PC-3 (cell line): Measurements from ENCODE around the gene NCR2. TPM values are rescaled to one million over a fixed set of nuclear protein-coding genes. Genes with fewer than 3 reads are reported as not detected.

Experiments
- ATAC-seq: fragments of 200-7000 bp; cut with Tn5 transposase; 2 replicates; pipeline ENCODE4 v1.9.1; 2020; ENCODE audit warnings: mild to moderate bottlenecking, moderate library complexity
- BruUV-seq: library from RNA; stranded (reverse); fragments of 400-500 nt; replicated peaks from 2 replicates; lab custom pipeline; 2021; lab: Mats Ljungman, UMichigan
- CTCF ChIA-PET: fragments of 300-600 bp; sonication (Branson Sonifier 250); formaldehyde crosslinking; loops from one replicate; lab custom pipeline; 2022; ENCODE audit warnings: antibody characterized with exemption; lab: Charles Lee
- POLR2A ChIA-PET: fragments of 300-600 bp; sonication (Branson Sonifier 250); formaldehyde crosslinking; loops from one replicate; lab custom pipeline; 2022; ENCODE audit warnings: antibody characterized with exemption; ENCODE audit not compliant: unreplicated experiment; lab: Charles Lee
- DNase-seq: peaks from one replicate; pipeline ENCODE4 v3.0.0-alpha.2; 2015
- H2AFZ ChIP-seq: fragments of 300-600 bp; sonication (generic); 2 replicates; pipeline ENCODE4 v1.6.0; 2016; ENCODE audit warnings: antibody characterized with exemption, low read length
- H3F3A ChIP-seq: fragments of 300-600 bp; sonication (generic); one replicate; pipeline ENCODE4 v1.6.0; 2017; ENCODE audit warnings: antibody characterized with exemption, low read length, control low read depth, mild to moderate bottlenecking; ENCODE audit not compliant: unreplicated experiment
- H3K27ac ChIP-seq: fragments of 300-600 bp; sonication (generic); 2 replicates; pipeline ENCODE4 v1.5.1; 2016; ENCODE audit warnings: mild to moderate bottlenecking, low read length
- H3K27me3 ChIP-seq: fragments of 300-600 bp; sonication (generic); 2 replicates; pipeline ENCODE4 v1.6.1; 2016; ENCODE audit warnings: low read length, mixed read lengths
- H3K36me3 ChIP-seq: fragments of 300-600 bp; sonication (generic); 2 replicates; pipeline ENCODE4 v1.6.1; 2016; ENCODE audit warnings: low read depth, mixed run types, low read length, mixed read lengths
- H3K4me1 ChIP-seq: fragments of 300-600 bp; sonication (generic); 2 replicates; pipeline ENCODE4 v1.5.1; 2016; ENCODE audit warnings: low read length; ENCODE audit not compliant: insufficient read depth
- H3K4me2 ChIP-seq: fragments of 300-600 bp; sonication (generic); 2 replicates; pipeline ENCODE4 v1.6.0; 2016; ENCODE audit warnings: low read length
- H3K4me3 ChIP-seq: fragments of 300-600 bp; sonication (generic); 2 replicates; pipeline ENCODE4 v1.5.1; 2016; ENCODE audit warnings: mild to moderate bottlenecking, low read length, mixed read lengths
- H3K79me2 ChIP-seq: fragments of 300-600 bp; sonication (generic); 2 replicates; pipeline ENCODE4 v1.6.1; 2017; ENCODE audit warnings: low read length, mixed read lengths
- H3K9ac ChIP-seq: fragments of 300-600 bp; sonication (generic); 2 replicates; pipeline ENCODE4 v1.6.0; 2016; ENCODE audit warnings: mild to moderate bottlenecking, low read length
- H3K9me2 ChIP-seq: fragments of 300-600 bp; sonication (generic); replicated peaks from 2 replicates; pipeline ENCODE4 v1.6.1; 2016; ENCODE audit warnings: mixed run types, low read length, mixed read lengths
- H3K9me3 ChIP-seq: fragments of 300-600 bp; sonication (generic); 2 replicates; pipeline ENCODE4 v1.6.1; 2016; ENCODE audit warnings: low read length, mixed read lengths
- H4K20me1 ChIP-seq: fragments of 300-600 bp; sonication (generic); 2 replicates; pipeline ENCODE4 v1.6.1; 2016; ENCODE audit warnings: low read length, mixed read lengths
- CTCF ChIP-seq: fragments of 300-600 bp; sonication (generic); conservative IDR thresholded peaks from 2 replicates; pipeline ENCODE4 v1.5.1; 2017; ENCODE audit warnings: antibody characterized with exemption, low read depth, mild to moderate bottlenecking, low read length
- EZH2 ChIP-seq: fragments of 300-600 bp; sonication (generic); IDR thresholded peaks from one replicate; pipeline ENCODE4 v1.6.1; 2017; ENCODE audit warnings: antibody characterized with exemption, mild to moderate bottlenecking, low read length; ENCODE audit not compliant: unreplicated experiment
- EZH2phosphoT487 ChIP-seq: fragments of 300-600 bp; sonication (generic); IDR thresholded peaks from 2 replicates; pipeline ENCODE4 v1.6.1; 2018; ENCODE audit warnings: mild to moderate bottlenecking, antibody characterized with exemption, low read length, borderline replicate concordance
- intact Hi-C: fragments of 100-400 bp; cut with micrococcal nuclease; formaldehyde crosslinking; loops from 2 replicates; pipeline ENCODE4 v1.9.0; 2023
- total RNA-seq: library from RNA; depleted of rRNA; stranded (reverse); fragments of >200 nt; gene quantifications from 2 replicates; pipeline ENCODE4 v1.2.3, GENCODE V29; 2014

The NCR2 gene
- total RNA-seq, 1 experiment from 2014 or later = not detected

DNA sequence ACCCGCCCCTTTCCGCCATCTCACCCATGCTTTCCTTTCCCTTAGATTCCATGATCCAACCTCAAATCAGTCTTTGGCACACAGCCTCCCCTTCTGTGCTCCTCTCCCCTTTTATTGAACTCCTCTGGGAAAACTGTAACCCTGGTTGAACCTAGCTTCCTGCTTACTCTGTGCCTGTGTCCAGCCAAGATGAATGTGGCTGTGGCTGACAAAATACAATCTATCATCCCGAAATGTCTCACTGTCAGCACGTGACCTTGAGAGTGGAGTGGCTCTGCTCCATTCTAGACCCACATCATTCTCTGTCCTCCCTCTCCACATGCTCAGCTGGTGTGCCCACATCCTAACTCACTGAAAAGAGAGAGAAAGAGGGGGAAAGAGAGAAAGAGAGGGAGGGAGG is 11.0 kb downstream of the NCR2 start:
- Histone ChIP-seq H3K27me3 (peaks cover 81% of the 10 kb centered on the region), H3K9ac (no peak overlapping the region), H3K36me3 (no peaks in the 10 kb centered on the region), H3K9me2 (no peaks in the 10 kb centered on the region), H3K27ac (no peak overlapping the region), H3K4me3 (no peak overlapping the region), H3K9me3 (0 out of 2 replicates have a peak, but pooled peaks cover 7% of the 10 kb centered on the region), H3K79me2 (no peaks in the 10 kb centered on the region), H3F3A (no peaks in the 10 kb centered on the region), H3K4me2 (no peak overlapping the region), H4K20me1 (no peaks in the 10 kb centered on the region), H2AFZ (no peak overlapping the region), H3K4me1 (no peaks in the 10 kb centered on the region)
- POLR2A ChIA-PET = no interaction called here
- CTCF ChIA-PET = no interaction called here
- no peak for DNase-seq
- intact Hi-C loops = no loop called here
- TF ChIP-seq EZH2 (no peak), CTCF (no peak), EZH2phosphoT487 (no peak)
- ATAC-seq = no peak
- BruUV-seq = no TSS peak

GRCh38 chr6:41347378-41348050 is 12.1 kb downstream of the NCR2 start:
- H3K27me3 ChIP-seq = peaks cover 75% of the 10 kb centered on the region
- ChIA-PET POLR2A (no interaction called here), CTCF (no interaction called here)
- no peaks in the 10 kb centered on the region for H3K36me3 ChIP-seq
- no peak overlapping the region for H2AFZ ChIP-seq
- no TSS peak for BruUV-seq
- H3K27ac ChIP-seq = no peak overlapping the region
- no peaks in the 10 kb centered on the region for H3K4me1 ChIP-seq
- H4K20me1 ChIP-seq = no peaks in the 10 kb centered on the region
- intact Hi-C loops = no loop called here
- H3K4me2 ChIP-seq = no peak overlapping the region
- H3F3A ChIP-seq = no peaks in the 10 kb centered on the region
- no peak overlapping the region for H3K4me3 ChIP-seq
- ATAC-seq (no peak), DNase-seq (no peak)
- no peak overlapping the region for H3K9ac ChIP-seq
- no peaks in the 10 kb centered on the region for H3K79me2 ChIP-seq
- H3K9me2 ChIP-seq = no peaks in the 10 kb centered on the region
- TF ChIP-seq CTCF = no peak
- no peak for TF ChIP-seq EZH2
- no peak for TF ChIP-seq EZH2phosphoT487
- H3K9me3 ChIP-seq = 0 out of 2 replicates have a peak, but pooled peaks cover 7% of the 10 kb centered on the region

DNA sequence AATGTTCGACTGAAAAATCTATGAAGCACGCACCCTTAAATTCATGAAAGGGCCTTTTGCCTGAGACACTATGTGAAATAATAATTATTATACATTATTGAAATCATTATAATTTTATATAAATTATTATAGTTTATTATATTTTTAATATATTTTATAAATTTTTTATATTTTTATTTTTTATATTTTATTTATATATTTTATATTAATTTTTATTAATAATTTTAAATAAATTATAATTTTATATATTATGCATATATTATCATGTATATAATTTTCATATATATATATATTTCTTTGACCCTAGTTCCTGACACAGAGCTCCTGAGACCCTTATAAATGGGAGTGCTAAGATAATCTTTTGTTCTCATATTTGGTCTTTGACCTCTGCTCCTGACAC is 13.5 kb downstream of the NCR2 start:
- CTCF ChIA-PET = no interaction called here
- no peaks in the 10 kb centered on the region for H3K79me2 ChIP-seq
- peaks cover 71% of the 10 kb centered on the region for H3K27me3 ChIP-seq
- H3K4me3 ChIP-seq = no peak overlapping the region
- H3K36me3 ChIP-seq = no peaks in the 10 kb centered on the region
- no peak for DNase-seq
- no peak overlapping the region for H3K27ac ChIP-seq
- H3K4me2 ChIP-seq = no peak overlapping the region
- intact Hi-C loops = no loop called here
- ATAC-seq = no peak
- 0 out of 2 replicates have a peak, but pooled peaks cover 7% of the 10 kb centered on the region for H3K9me3 ChIP-seq
- H3K4me1 ChIP-seq = no peaks in the 10 kb centered on the region
- H3K9me2 ChIP-seq = no peaks in the 10 kb centered on the region
- no TSS peak for BruUV-seq
- H4K20me1 ChIP-seq = no peaks in the 10 kb centered on the region
- POLR2A ChIA-PET = no interaction called here
- no peaks in the 10 kb centered on the region for H3F3A ChIP-seq
- no peak overlapping the region for H2AFZ ChIP-seq
- TF ChIP-seq EZH2 (no peak), EZH2phosphoT487 (no peak), CTCF (no peak)
- H3K9ac ChIP-seq = no peak overlapping the region
